GM23338 (cell line): Measurements from ENCODE around the gene CDH4. TPM values are rescaled to one million over a fixed set of nuclear protein-coding genes. Genes with fewer than 3 reads are reported as not detected.

ENCODE experiments used
- ATAC-seq: fragments of 200-7000 bp; cut with Tn5 transposase; 3 replicates; pipeline ENCODE4 v1.9.1; 2020
- DNase-seq: peaks from one replicate; pipeline ENCODE4 v3.0.0-alpha.2; 2015; ENCODE audit warnings: low spot score
- H2AFZ ChIP-seq: fragments of 200-600 bp; sonication (generic); 2 replicates; pipeline ENCODE4 v1.8.0; 2016; ENCODE audit warnings: antibody characterized with exemption, mild to moderate bottlenecking, moderate library complexity
- H3F3A ChIP-seq: fragments of 200-600 bp; sonication (generic); replicated peaks from 2 replicates; pipeline ENCODE4 v1.8.0; 2017; ENCODE audit warnings: antibody characterized with exemption, mixed run types, low read depth
- H3K27ac ChIP-seq: fragments of 200-600 bp; sonication (generic); 2 replicates; pipeline ENCODE4 v1.6.1; 2016; ENCODE audit warnings: low read depth
- H3K27me3 ChIP-seq: fragments of 200-600 bp; sonication (generic); 2 replicates; pipeline ENCODE4 v1.8.0; 2016; ENCODE audit warnings: mild to moderate bottlenecking, mixed run types, moderate library complexity; ENCODE audit not compliant: insufficient read depth
- H3K36me3 ChIP-seq: fragments of 200-600 bp; sonication (generic); 2 replicates; pipeline ENCODE4 v1.8.0; 2016; ENCODE audit warnings: mild to moderate bottlenecking; ENCODE audit not compliant: insufficient read depth
- H3K4me1 ChIP-seq: fragments of 200-600 bp; sonication (generic); 2 replicates; pipeline ENCODE4 v1.8.0; 2016; ENCODE audit warnings: mild to moderate bottlenecking, moderate library complexity; ENCODE audit not compliant: insufficient read depth
- H3K4me2 ChIP-seq: fragments of 200-600 bp; sonication (generic); 2 replicates; pipeline ENCODE4 v1.7.1; 2017; ENCODE audit warnings: mixed run types
- H3K4me3 ChIP-seq: fragments of 200-600 bp; sonication (generic); 2 replicates; pipeline ENCODE4 v1.6.1; 2016; ENCODE audit warnings: mixed run types
- H3K79me2 ChIP-seq: fragments of 200-600 bp; sonication (generic); replicated peaks from 2 replicates; pipeline ENCODE4 v1.8.0; 2017; ENCODE audit warnings: mild to moderate bottlenecking; ENCODE audit not compliant: insufficient read depth
- H3K9me2 ChIP-seq: fragments of 200-600 bp; sonication (generic); 2 replicates; pipeline ENCODE4 v1.8.0; 2017; ENCODE audit not compliant: insufficient read depth
- H4K20me1 ChIP-seq: fragments of 200-600 bp; sonication (generic); replicated peaks from 2 replicates; pipeline ENCODE4 v1.8.0; 2017; ENCODE audit warnings: mild to moderate bottlenecking; ENCODE audit not compliant: insufficient read depth
- H3K27ac Mint-ChIP-seq: 2 replicates; pipeline ENCODE4 v1.8.0; 2020; ENCODE audit warnings: inconsistent platforms, mild to moderate bottlenecking, moderate library complexity, mixed read lengths
- H3K27me3 Mint-ChIP-seq: 3 replicates; pipeline ENCODE4 v1.8.0; 2022; ENCODE audit warnings: low read depth, mild to moderate bottlenecking, moderate library complexity, mixed read lengths, inconsistent platforms; ENCODE audit not compliant: insufficient read depth, poor library complexity
- H3K36me3 Mint-ChIP-seq: 3 replicates; pipeline ENCODE4 v1.8.0; 2021; ENCODE audit warnings: low read depth, mild to moderate bottlenecking, inconsistent platforms, moderate library complexity, mixed read lengths
- H3K4me1 Mint-ChIP-seq: 3 replicates; pipeline ENCODE4 v1.8.0; 2020; ENCODE audit warnings: mild to moderate bottlenecking, inconsistent platforms, mixed read lengths
- H3K4me3 Mint-ChIP-seq: 3 replicates; pipeline ENCODE4 v1.8.0; 2021; ENCODE audit warnings: moderate library complexity, mild to moderate bottlenecking, inconsistent platforms, mixed read lengths
- H3K9me3 Mint-ChIP-seq: 3 replicates; pipeline ENCODE4 v1.8.0; 2020; ENCODE audit warnings: moderate library complexity, mild to moderate bottlenecking, inconsistent platforms, mixed read lengths
- CREB1 ChIP-seq: fragments of 250-450 bp; sonication (Bioruptor Pico); IDR thresholded peaks from 2 replicates; pipeline ENCODE4 v1.5.0; 2020; ENCODE audit warnings: low read depth, mild to moderate bottlenecking, moderate library complexity
- JUNB ChIP-seq: IDR thresholded peaks from one replicate; pipeline ENCODE4 v1.6.1; 2016; ENCODE audit warnings: antibody characterized with exemption; ENCODE audit not compliant: unreplicated experiment
- POLR2AphosphoS5 ChIP-seq: IDR thresholded peaks from 2 replicates; pipeline ENCODE4 v1.6.1; 2016; ENCODE audit warnings: antibody characterized with exemption, low read depth
- STAT1 ChIP-seq: IDR thresholded peaks from one replicate; pipeline ENCODE4 v1.6.1; 2016; ENCODE audit warnings: antibody characterized with exemption; ENCODE audit not compliant: unreplicated experiment
- ZNF462 ChIP-seq: fragments of 250-450 bp; sonication (Bioruptor Pico); IDR thresholded peaks from 2 replicates; pipeline ENCODE4 v1.5.0; 2020; ENCODE audit warnings: mild to moderate bottlenecking, moderate library complexity
- polyA plus RNA-seq: library from polyadenylated mRNA; unstranded; fragments of >200 nt; fragmentation: Nextera tagmentation; extraction: Ambion mirVana; gene quantifications from 2 replicates; pipeline ENCODE4 v1.2.1, GENCODE V29; 2016
- total RNA-seq: library from RNA; depleted of rRNA; stranded (reverse); fragments of >200 nt; shearing (Covaris generic); gene quantifications from 2 replicates; pipeline ENCODE4 v1.2.3, GENCODE V29; 2014
- TF ChIP-seq, protein P1 (sequence below), 2 experiments: fragments of 200-600 bp in 1 of 2; sonication (generic) in 1 of 2; conservative IDR thresholded peaks; 2 replicates each; pipeline versions ENCODE4 v1.5.1 to v1.6.1; 2016 to 2017; ENCODE audit warnings: antibody characterized with exemption in 2 of 2, low read depth in 2 of 2, mild to moderate bottlenecking in 2 of 2, moderate library complexity in 1 of 2

CDH4 gene
- total and polyA plus RNA-seq, 2 experiments from 2014 or later: 1.2 to 4.2 TPM

- Histone ChIP-seq H3K4me3 (no peak overlapping the region), H3K4me1 (no peaks in the 10 kb centered on the region), H3F3A (no peaks in the 10 kb centered on the region), H3K79me2 (no peaks in the 10 kb centered on the region), H3K27ac (no peak overlapping the region), H3K36me3 (no peaks in the 10 kb centered on the region), H2AFZ (no peak overlapping the region), H4K20me1 (no peaks in the 10 kb centered on the region), H3K9me2 (peaks cover 4% of the 10 kb centered on the region; the same call in 1 of the 2 replicates), H3K4me2 (no peak overlapping the region), H3K27me3 (peaks cover 4% of the 10 kb centered on the region; the same call in 1 of the 2 replicates)
- no peak overlapping the region for H3K4me3 Mint-ChIP-seq
- no peak for TF ChIP-seq ZNF462
- no peaks in the 10 kb centered on the region; the same call in 2 of the 3 replicates for H3K36me3 Mint-ChIP-seq
- ATAC-seq (no peak), DNase-seq (no peak)
- peaks cover 2% of the 10 kb centered on the region for H3K4me1 Mint-ChIP-seq
- H3K27ac Mint-ChIP-seq: no peak overlapping the region
- H3K9me3 Mint-ChIP-seq: no peaks in the 10 kb centered on the region; the same call in 2 of the 3 replicates
- H3K27me3 Mint-ChIP-seq: peaks cover 16% of the 10 kb centered on the region
Observed at GRCh38 chr20:61577065-61577464, 325.0 kb downstream of the CDH4 start.

DNA sequence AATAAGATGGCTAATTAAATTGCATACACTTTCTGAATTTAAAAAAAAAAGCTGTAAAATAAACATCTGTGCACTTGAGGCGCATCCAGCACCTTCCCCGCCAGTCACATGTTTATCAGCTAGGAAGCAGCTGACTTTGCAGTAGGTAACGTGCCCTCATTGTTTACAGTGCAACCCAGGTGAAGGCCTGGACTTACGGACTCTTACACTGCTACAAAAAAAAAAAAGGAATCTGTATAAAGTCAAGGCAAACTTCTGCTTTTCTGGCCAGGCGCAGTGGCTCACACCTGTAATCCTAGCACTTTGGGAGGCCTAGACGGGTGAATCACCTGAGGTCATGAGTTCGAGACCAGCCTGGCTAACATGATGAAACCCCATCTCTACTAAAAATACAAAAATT lies 327.8 kb downstream of the CDH4 start:
- H3K36me3 Mint-ChIP-seq: no peaks in the 10 kb centered on the region
- H3K27me3 ChIP-seq: peaks cover 4% of the 10 kb centered on the region; the same call in 1 of the 2 replicates
- no peaks in the 10 kb centered on the region for H3K9me2 ChIP-seq
- H3K27ac Mint-ChIP-seq: no peak overlapping the region
- no peaks in the 10 kb centered on the region for H3K79me2 ChIP-seq
- peaks cover 18% of the 10 kb centered on the region for H3K27me3 Mint-ChIP-seq
- ATAC-seq (no peak), DNase-seq (no peak)
- no peak overlapping the region for H2AFZ ChIP-seq
- no peaks in the 10 kb centered on the region for H3K4me1 ChIP-seq
- no peaks in the 10 kb centered on the region for H3F3A ChIP-seq
- H3K4me3 ChIP-seq: no peak overlapping the region
- no peak overlapping the region for H3K4me3 Mint-ChIP-seq
- peaks cover 14% of the 10 kb centered on the region for H3K4me1 Mint-ChIP-seq
- no peaks in the 10 kb centered on the region; the same call in 2 of the 3 replicates for H3K9me3 Mint-ChIP-seq
- no peak overlapping the region for H3K27ac ChIP-seq
- no peaks in the 10 kb centered on the region for H3K36me3 ChIP-seq
- no peaks in the 10 kb centered on the region for H4K20me1 ChIP-seq
- no peak overlapping the region for H3K4me2 ChIP-seq
- no peak for TF ChIP-seq POLR2AphosphoS5
- TF ChIP-seq STAT1: no peak
- TF ChIP-seq, protein P1, sequence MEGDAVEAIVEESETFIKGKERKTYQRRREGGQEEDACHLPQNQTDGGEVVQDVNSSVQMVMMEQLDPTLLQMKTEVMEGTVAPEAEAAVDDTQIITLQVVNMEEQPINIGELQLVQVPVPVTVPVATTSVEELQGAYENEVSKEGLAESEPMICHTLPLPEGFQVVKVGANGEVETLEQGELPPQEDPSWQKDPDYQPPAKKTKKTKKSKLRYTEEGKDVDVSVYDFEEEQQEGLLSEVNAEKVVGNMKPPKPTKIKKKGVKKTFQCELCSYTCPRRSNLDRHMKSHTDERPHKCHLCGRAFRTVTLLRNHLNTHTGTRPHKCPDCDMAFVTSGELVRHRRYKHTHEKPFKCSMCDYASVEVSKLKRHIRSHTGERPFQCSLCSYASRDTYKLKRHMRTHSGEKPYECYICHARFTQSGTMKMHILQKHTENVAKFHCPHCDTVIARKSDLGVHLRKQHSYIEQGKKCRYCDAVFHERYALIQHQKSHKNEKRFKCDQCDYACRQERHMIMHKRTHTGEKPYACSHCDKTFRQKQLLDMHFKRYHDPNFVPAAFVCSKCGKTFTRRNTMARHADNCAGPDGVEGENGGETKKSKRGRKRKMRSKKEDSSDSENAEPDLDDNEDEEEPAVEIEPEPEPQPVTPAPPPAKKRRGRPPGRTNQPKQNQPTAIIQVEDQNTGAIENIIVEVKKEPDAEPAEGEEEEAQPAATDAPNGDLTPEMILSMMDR (conservative IDR thresholded peaks at IDR 0.05; ENCODE audit: low read depth in 2 of 2): no peak
- no peak for TF ChIP-seq CREB1 (CRISPR knock-in tag)
- no peak for TF ChIP-seq JUNB
